ENCODE data around the gene FERMT1. TPM values are rescaled to one million over a fixed set of nuclear protein-coding genes. Genes with fewer than 3 reads are reported as not detected.

The FERMT1 gene
- total RNA-seq, 1 experiment from 2014 or later, result 0.95 TPM

- ATAC-seq, result no peak
- BruUV-seq (replicated peaks), result no TSS peak
- no peaks in the 10 kb centered on the region for H3K4me1 ChIP-seq (ENCODE audit: control insufficient read depth, insufficient read depth, low read length)
- in situ Hi-C loops (cut with HindIII; ENCODE audit: low pct_unique_long_range_greater_than_20kb, low sequenced_read_pairs) (no loop called here), intact Hi-C loops (cut with micrococcal nuclease; ENCODE audit: unreplicated experiment) (no loop called here)
- H3K27me3 ChIP-seq (ENCODE audit: control insufficient read depth, insufficient read depth, low read length), result peaks cover 5% of the 10 kb centered on the region; the same call in 1 of the 2 replicates
- DNase-seq (ENCODE audit: low read depth, low spot score), result no peak
- H3K36me3 ChIP-seq (ENCODE audit: control insufficient read depth, insufficient read depth, low read length), result no peaks in the 10 kb centered on the region
- no peaks in the 10 kb centered on the region for H3K9me3 ChIP-seq (ENCODE audit: control insufficient read depth, insufficient read depth, low read depth, low read length)
- ChIA-PET CTCF (no interaction called here), POLR2A (no interaction called here)
- no peak overlapping the region for H3K27ac ChIP-seq (ENCODE audit: low read length)
- no peak overlapping the region for H3K4me3 ChIP-seq (ENCODE audit: low read depth in 2 of 2, low read length in 2 of 2)
- no peak for TF ChIP-seq SIN3A (IDR thresholded peaks at IDR 0.05; ENCODE audit: borderline replicate concordance, insufficient read depth, low read depth, low read length)
- no peak for TF ChIP-seq TCF7L2 (IDR thresholded peaks at IDR 0.05; ENCODE audit: low read depth, low read length)
- no peak for TF ChIP-seq REST (IDR thresholded peaks at IDR 0.05; ENCODE audit: insufficient read depth in 1 of 2, low read depth in 2 of 2, low read length in 1 of 2)
- no peak for TF ChIP-seq CTCF (IDR thresholded peaks at IDR 0.05)
- TF ChIP-seq POLR2AphosphoS5 (IDR thresholded peaks at IDR 0.05; ENCODE audit: low read depth, low read length), result no peak
Measured at GRCh38 chr20:6079016-6079415, 43.8 kb downstream of the FERMT1 start.

GRCh38 chr20:6075428-6076219 is 47.2 kb downstream of the FERMT1 start:
- ChIA-PET POLR2A (interaction anchor here (0.7 kb wide), 1 partner anchor 97 kb away, joined by 8 read pairs; no protein-coding TSS in a partner anchor), CTCF (interaction anchor here (0.9 kb wide), 1 partner anchor 547 kb away, joined by 3 read pairs; no protein-coding TSS in a partner anchor)
- Histone ChIP-seq H3K9me3 (ENCODE audit: control insufficient read depth, insufficient read depth, low read depth, low read length) (no peaks in the 10 kb centered on the region), H3K4me1 (ENCODE audit: control insufficient read depth, insufficient read depth, low read length) (no peaks in the 10 kb centered on the region), H3K27ac (ENCODE audit: low read length) (no peak overlapping the region), H3K4me3 (ENCODE audit: low read depth in 2 of 2, low read length in 2 of 2) (no peak overlapping the region), H3K36me3 (ENCODE audit: control insufficient read depth, insufficient read depth, low read length) (no peaks in the 10 kb centered on the region), H3K27me3 (ENCODE audit: control insufficient read depth, insufficient read depth, low read length) (peaks cover 5% of the 10 kb centered on the region; the same call in 1 of the 2 replicates)
- ATAC-seq, result no peak
- TF ChIP-seq SIN3A (IDR thresholded peaks at IDR 0.05; ENCODE audit: borderline replicate concordance, insufficient read depth, low read depth, low read length) (no peak), REST (IDR thresholded peaks at IDR 0.05; ENCODE audit: insufficient read depth in 1 of 2, low read depth in 2 of 2, low read length in 1 of 2) (no peak), TCF7L2 (IDR thresholded peaks at IDR 0.05; ENCODE audit: low read depth, low read length) (no peak), CTCF (IDR thresholded peaks at IDR 0.05) (no peak), POLR2AphosphoS5 (IDR thresholded peaks at IDR 0.05; ENCODE audit: low read depth, low read length) (no peak)
- intact Hi-C loops (cut with micrococcal nuclease; ENCODE audit: unreplicated experiment), result no loop called here
- BruUV-seq (replicated peaks), result no TSS peak
- DNase-seq (ENCODE audit: low read depth, low spot score), result no peak
- in situ Hi-C loops (cut with HindIII; ENCODE audit: low pct_unique_long_range_greater_than_20kb, low sequenced_read_pairs), result no loop called here
